Measurements from ENCODE around the gene DERA. TPM values are rescaled to one million over a fixed set of nuclear protein-coding genes. Genes with fewer than 3 reads are reported as not detected.
"Not testable (repeated sequence)": the region's sequence is repeated elsewhere in the genome, so short reads cannot be mapped to it uniquely, and the experiment has no call there.

DERA gene
- total RNA-seq, 1 donor from 2014 or later = 15.3 TPM

DNA sequence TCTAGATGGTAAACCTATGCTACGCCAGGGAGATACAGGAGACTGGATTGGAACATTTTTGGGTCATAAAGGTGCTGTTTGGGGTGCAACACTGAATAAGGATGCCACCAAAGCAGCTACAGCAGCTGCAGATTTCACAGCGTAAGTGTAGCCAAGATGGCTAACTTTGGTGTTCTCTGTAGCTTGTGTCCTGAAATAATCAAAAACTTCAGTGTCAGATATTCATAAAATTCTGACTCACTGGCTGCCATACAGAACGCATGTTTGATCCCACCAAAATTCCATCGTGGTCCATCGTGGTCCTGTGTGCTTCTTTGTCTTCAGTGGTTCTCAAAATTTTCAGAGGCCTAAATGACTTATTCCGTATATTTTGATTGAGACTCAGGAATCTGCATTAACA is 27.6 kb upstream of the DERA start:
- H3K27me3 Mint-ChIP-seq (ENCODE audit: insufficient read depth) = no peaks in the 10 kb centered on the region

GRCh38 chr12:15886372-15887042 is 24.6 kb upstream of the DERA start:
- peaks cover 73% of the 10 kb centered on the region for H3K4me1 Mint-ChIP-seq (ENCODE audit: low read depth)
- no peaks in the 10 kb centered on the region for H3K9me3 Mint-ChIP-seq
- H3K4me3 Mint-ChIP-seq = no peak overlapping the region
- H3K27me3 Mint-ChIP-seq (ENCODE audit: insufficient read depth) = no peaks in the 10 kb centered on the region
- intact Hi-C loops (cut with micrococcal nuclease) = loop anchor here (10.0 kb wide), 1 partner anchor 1492 kb away; no protein-coding TSS in a partner anchor
- no peak for DNase-seq (ENCODE audit: low spot score)
- no peak overlapping the region for H3K27ac Mint-ChIP-seq
- peaks cover 36% of the 10 kb centered on the region for H3K36me3 Mint-ChIP-seq (ENCODE audit: low read depth)

More for the DNA sequence above, 27.6 kb upstream of the DERA start:
- Mint-ChIP-seq H3K9me3 (no peaks in the 10 kb centered on the region), H3K4me3 (peak overlapping the region; percentile 97), H3K27ac (peak overlapping the region; percentile 99), H3K36me3 (ENCODE audit: low read depth) (peaks cover 25% of the 10 kb centered on the region), H3K4me1 (ENCODE audit: low read depth) (peaks cover 69% of the 10 kb centered on the region)
- intact Hi-C loops (cut with micrococcal nuclease) = loop anchor here (2.0 to 10.0 kb wide), 7 partner anchors 27 to 1626 kb away; partner anchors contain the start of genes ARHGDIB, C12orf60 and WBP11
- DNase-seq (ENCODE audit: low spot score) = no peak

DNA sequence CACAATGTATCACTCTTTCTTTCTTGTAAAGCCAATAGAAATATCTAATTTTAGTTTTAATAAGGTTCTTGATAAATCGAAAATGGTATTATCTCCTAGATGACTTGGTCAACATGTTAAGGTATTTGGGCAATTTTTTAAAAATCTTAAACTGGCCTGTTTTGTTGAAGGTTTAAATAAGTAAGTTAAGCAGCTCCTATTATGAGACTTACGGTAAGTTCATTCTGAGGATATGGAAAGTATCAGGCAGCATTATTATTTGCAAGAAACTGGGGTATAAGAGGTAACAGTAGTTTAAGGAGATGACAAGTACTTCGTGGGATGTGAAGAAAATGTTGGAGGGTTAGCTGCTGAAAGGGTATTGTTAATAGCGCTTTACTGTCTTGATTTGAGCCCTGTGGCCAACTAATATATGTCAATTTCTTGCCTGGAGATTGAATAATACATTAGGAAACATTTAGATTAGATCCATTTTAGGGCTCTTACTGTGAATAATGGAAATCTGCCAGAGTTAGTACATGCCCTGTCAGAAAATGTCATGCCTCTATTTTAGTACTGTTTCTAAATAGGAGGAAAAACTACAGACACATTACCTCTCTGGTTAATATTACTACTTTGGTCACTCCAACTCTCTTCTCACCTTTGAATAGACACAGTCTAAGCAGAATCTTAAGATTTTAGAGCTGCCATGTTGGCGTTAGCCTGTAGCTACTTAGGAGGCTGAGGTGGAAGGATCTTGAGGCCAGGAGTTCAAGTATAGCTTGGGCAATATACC is 23.9 kb upstream of the DERA start:
- Mint-ChIP-seq H3K4me1 (ENCODE audit: low read depth) (peaks cover 66% of the 10 kb centered on the region), H3K4me3 (no peak overlapping the region), H3K36me3 (ENCODE audit: low read depth) (peaks cover 37% of the 10 kb centered on the region), H3K9me3 (no peaks in the 10 kb centered on the region), H3K27me3 (ENCODE audit: insufficient read depth) (no peaks in the 10 kb centered on the region), H3K27ac (no peak overlapping the region)
- intact Hi-C loops (cut with micrococcal nuclease) = loop anchor here (10.0 kb wide), 1 partner anchor 1492 kb away; no protein-coding TSS in a partner anchor
- DNase-seq (ENCODE audit: low spot score) = no peak

GRCh38 chr12:15892645-15893259 is 18.4 kb upstream of the DERA start:
- H3K27ac Mint-ChIP-seq = no peak overlapping the region
- H3K9me3 Mint-ChIP-seq = no peaks in the 10 kb centered on the region
- no peak overlapping the region for H3K4me3 Mint-ChIP-seq
- intact Hi-C loops (cut with micrococcal nuclease) = no loop called here
- H3K36me3 Mint-ChIP-seq (ENCODE audit: low read depth) = peaks cover 22% of the 10 kb centered on the region
- no peaks in the 10 kb centered on the region for H3K27me3 Mint-ChIP-seq (ENCODE audit: insufficient read depth)
- H3K4me1 Mint-ChIP-seq (ENCODE audit: low read depth) = peaks cover 18% of the 10 kb centered on the region
- DNase-seq (ENCODE audit: low spot score) = no peak

DNA sequence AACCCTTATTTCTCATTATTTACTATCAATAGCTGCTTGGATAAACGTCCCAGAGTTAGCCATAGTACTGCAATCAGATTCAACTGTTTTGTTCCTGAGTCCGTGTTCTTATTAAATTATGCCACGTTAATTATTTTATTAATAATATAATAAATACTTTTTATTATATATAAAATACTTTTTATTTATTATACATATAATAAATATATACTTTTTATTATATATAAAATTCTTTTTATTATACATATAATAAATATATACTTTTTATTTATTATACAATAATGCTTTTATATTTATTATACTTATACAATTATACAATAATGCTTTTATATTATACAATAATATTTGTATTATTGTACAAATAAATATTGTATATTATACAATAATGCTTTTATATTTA is 17.9 kb upstream of the DERA start:
- Mint-ChIP-seq H3K36me3 (ENCODE audit: low read depth) (peaks cover 25% of the 10 kb centered on the region), H3K4me3 (no peak overlapping the region), H3K27me3 (ENCODE audit: insufficient read depth) (no peaks in the 10 kb centered on the region), H3K9me3 (no peaks in the 10 kb centered on the region), H3K4me1 (ENCODE audit: low read depth) (peaks cover 16% of the 10 kb centered on the region), H3K27ac (no peak overlapping the region)
- intact Hi-C loops (cut with micrococcal nuclease) = no loop called here
- no peak for DNase-seq (ENCODE audit: low spot score)

- H3K36me3 Mint-ChIP-seq (ENCODE audit: low read depth) = peaks cover 29% of the 10 kb centered on the region
- no peak overlapping the region for H3K27ac Mint-ChIP-seq
- intact Hi-C loops (cut with micrococcal nuclease) = loop anchor here (5.0 kb wide), 1 partner anchor 365 kb away; no protein-coding TSS in a partner anchor
- no peaks in the 10 kb centered on the region for H3K9me3 Mint-ChIP-seq
- peaks cover 12% of the 10 kb centered on the region for H3K4me1 Mint-ChIP-seq (ENCODE audit: low read depth)
- no peak overlapping the region for H3K4me3 Mint-ChIP-seq
- H3K27me3 Mint-ChIP-seq (ENCODE audit: insufficient read depth) = no peaks in the 10 kb centered on the region
- no peak for DNase-seq (ENCODE audit: low spot score)
Measured at GRCh38 chr12:15896867-15897266, 14.3 kb upstream of the DERA start.

- no peak for DNase-seq (ENCODE audit: low spot score)
- intact Hi-C loops (cut with micrococcal nuclease) = loop anchor here (5.0 kb wide), 1 partner anchor 365 kb away; no protein-coding TSS in a partner anchor
- no peaks in the 10 kb centered on the region for H3K9me3 Mint-ChIP-seq
- no peak overlapping the region for H3K4me3 Mint-ChIP-seq
- peaks cover 34% of the 10 kb centered on the region for H3K36me3 Mint-ChIP-seq (ENCODE audit: low read depth)
- no peak overlapping the region for H3K27ac Mint-ChIP-seq
- H3K4me1 Mint-ChIP-seq (ENCODE audit: low read depth) = peaks cover 12% of the 10 kb centered on the region
- no peaks in the 10 kb centered on the region for H3K27me3 Mint-ChIP-seq (ENCODE audit: insufficient read depth)
Measured at GRCh38 chr12:15897433-15897832, 13.7 kb upstream of the DERA start.

- Mint-ChIP-seq H3K36me3 (ENCODE audit: low read depth) (peaks cover 37% of the 10 kb centered on the region), H3K4me3 (no peak overlapping the region)
- intact Hi-C loops (cut with micrococcal nuclease) = loop anchor here (1.0 to 5.0 kb wide), 4 partner anchors 12 to 367 kb away; partner anchors contain the start of genes DERA and STRAP
Measured at GRCh38 chr12:15899282-15899870, 11.8 kb upstream of the DERA start.

GRCh38 chr12:15904378-15904920 is 6.7 kb upstream of the DERA start:
- intact Hi-C loops (cut with micrococcal nuclease) = no loop called here
- Mint-ChIP-seq H3K36me3 (ENCODE audit: low read depth) (peaks cover 28% of the 10 kb centered on the region), H3K27me3 (ENCODE audit: insufficient read depth) (no peaks in the 10 kb centered on the region)

More at GRCh38 chr12:15899282-15899870, 11.8 kb upstream of the DERA start:
- H3K4me1 Mint-ChIP-seq (ENCODE audit: low read depth) = peaks cover 12% of the 10 kb centered on the region
- H3K27ac Mint-ChIP-seq = no peak overlapping the region
- no peak for DNase-seq (ENCODE audit: low spot score)
- no peaks in the 10 kb centered on the region for H3K27me3 Mint-ChIP-seq (ENCODE audit: insufficient read depth)
- H3K9me3 Mint-ChIP-seq = no peaks in the 10 kb centered on the region

GRCh38 chr12:15910468-15910863 is 666 bp upstream of the DERA start:
- no peaks in the 10 kb centered on the region for H3K9me3 Mint-ChIP-seq

More at GRCh38 chr12:15904378-15904920, 6.7 kb upstream of the DERA start:
- DNase-seq (ENCODE audit: low spot score) = no peak
- Mint-ChIP-seq H3K9me3 (no peaks in the 10 kb centered on the region), H3K27ac (no peak overlapping the region), H3K4me1 (ENCODE audit: low read depth) (peaks cover 1% of the 10 kb centered on the region), H3K4me3 (no peak overlapping the region)

GRCh38 chr12:15911931-15912330 is 799 bp downstream of the DERA start:
- not testable (repeated sequence) for H3K9me3 Mint-ChIP-seq; H3K36me3 Mint-ChIP-seq (ENCODE audit: low read depth); DNase-seq (ENCODE audit: low spot score); H3K27me3 Mint-ChIP-seq (ENCODE audit: insufficient read depth)
- intact Hi-C loops (cut with micrococcal nuclease) = loop anchor here (1.0 kb wide), 2 partner anchors 13 to 30 kb away; partner anchors contain the start of gene STRAP
- Mint-ChIP-seq H3K4me1 (ENCODE audit: low read depth) (peaks cover 25% of the 10 kb centered on the region), H3K4me3 (peak overlapping the region; percentile 87), H3K27ac (peak overlapping the region; percentile 90)

More at GRCh38 chr12:15910468-15910863, 666 bp upstream of the DERA start:
- DNase-seq (ENCODE audit: low spot score) = no peak
- Mint-ChIP-seq H3K27ac (peak overlapping the region; percentile 58), H3K4me1 (ENCODE audit: low read depth) (peaks cover 25% of the 10 kb centered on the region), H3K36me3 (ENCODE audit: low read depth) (no peaks in the 10 kb centered on the region), H3K4me3 (peak overlapping the region; percentile 87), H3K27me3 (ENCODE audit: insufficient read depth) (no peaks in the 10 kb centered on the region)
- intact Hi-C loops (cut with micrococcal nuclease) = no loop called here

DNA sequence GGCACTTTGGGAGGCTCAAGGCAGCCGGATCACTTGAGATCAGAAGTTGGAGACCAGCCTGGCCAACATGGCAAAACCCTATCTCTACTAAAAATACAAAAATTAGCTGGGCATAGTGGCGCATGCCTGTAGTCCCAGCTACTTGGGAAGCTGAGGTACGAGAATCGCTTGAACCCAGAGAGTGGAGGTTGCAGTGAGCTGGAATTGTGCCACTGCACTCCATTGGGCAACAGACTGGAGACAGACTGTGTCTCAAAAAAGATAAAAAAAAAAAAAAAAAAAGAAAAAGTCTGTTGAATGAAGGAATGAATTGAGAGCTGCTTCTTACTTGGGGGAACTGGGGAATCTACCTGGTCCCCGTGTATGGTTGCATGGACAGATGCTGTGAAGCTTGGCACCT is 3.0 kb downstream of the DERA start:
- H3K27ac Mint-ChIP-seq; H3K36me3 Mint-ChIP-seq (ENCODE audit: low read depth); H3K9me3 Mint-ChIP-seq; H3K4me3 Mint-ChIP-seq; DNase-seq (ENCODE audit: low spot score); intact Hi-C loops (cut with micrococcal nuclease); H3K27me3 Mint-ChIP-seq (ENCODE audit: insufficient read depth): not testable (repeated sequence)
- peaks cover 25% of the 10 kb centered on the region for H3K4me1 Mint-ChIP-seq (ENCODE audit: low read depth)
